ENCODE results near the gene C16orf86.

Gene C16orf86

DNA sequence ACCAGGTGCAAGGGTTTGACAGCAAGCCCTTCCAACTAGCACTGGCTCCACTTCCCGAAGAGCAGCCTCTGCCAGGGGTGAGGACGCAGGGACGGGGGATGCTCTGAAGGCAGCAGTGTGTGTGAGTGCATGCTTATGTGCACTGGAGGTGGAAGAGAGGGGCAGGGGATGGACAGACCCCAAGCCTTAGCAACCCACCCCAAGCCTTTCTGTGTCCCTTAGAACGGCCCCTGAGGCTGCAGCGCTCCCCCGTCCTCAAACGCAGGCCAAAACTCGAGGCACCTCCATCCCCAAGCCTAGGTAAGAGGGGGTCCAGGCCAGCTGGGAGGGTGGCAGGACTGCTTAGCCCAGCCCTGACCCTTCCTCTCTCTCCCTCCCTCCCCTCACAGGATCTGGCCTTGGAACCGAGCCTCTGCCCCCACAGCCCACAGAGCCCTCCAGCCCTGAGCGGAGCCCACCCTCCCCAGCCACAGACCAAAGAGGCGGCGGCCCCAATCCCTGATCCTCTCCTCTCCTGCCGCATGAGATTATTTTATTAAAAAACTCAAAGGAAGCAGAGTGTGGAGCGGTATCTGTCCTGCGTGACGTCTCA is 9.5 kb upstream of the C16orf86 start:
- TF ChIP-seq, protein P1, sequence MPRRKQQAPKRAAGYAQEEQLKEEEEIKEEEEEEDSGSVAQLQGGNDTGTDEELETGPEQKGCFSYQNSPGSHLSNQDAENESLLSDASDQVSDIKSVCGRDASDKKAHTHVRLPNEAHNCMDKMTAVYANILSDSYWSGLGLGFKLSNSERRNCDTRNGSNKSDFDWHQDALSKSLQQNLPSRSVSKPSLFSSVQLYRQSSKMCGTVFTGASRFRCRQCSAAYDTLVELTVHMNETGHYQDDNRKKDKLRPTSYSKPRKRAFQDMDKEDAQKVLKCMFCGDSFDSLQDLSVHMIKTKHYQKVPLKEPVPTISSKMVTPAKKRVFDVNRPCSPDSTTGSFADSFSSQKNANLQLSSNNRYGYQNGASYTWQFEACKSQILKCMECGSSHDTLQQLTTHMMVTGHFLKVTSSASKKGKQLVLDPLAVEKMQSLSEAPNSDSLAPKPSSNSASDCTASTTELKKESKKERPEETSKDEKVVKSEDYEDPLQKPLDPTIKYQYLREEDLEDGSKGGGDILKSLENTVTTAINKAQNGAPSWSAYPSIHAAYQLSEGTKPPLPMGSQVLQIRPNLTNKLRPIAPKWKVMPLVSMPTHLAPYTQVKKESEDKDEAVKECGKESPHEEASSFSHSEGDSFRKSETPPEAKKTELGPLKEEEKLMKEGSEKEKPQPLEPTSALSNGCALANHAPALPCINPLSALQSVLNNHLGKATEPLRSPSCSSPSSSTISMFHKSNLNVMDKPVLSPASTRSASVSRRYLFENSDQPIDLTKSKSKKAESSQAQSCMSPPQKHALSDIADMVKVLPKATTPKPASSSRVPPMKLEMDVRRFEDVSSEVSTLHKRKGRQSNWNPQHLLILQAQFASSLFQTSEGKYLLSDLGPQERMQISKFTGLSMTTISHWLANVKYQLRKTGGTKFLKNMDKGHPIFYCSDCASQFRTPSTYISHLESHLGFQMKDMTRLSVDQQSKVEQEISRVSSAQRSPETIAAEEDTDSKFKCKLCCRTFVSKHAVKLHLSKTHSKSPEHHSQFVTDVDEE (CRISPR knock-in tag; IDR thresholded peaks at IDR 0.05), result no peak
- TF ChIP-seq OSR1 (CRISPR knock-in tag; IDR thresholded peaks at IDR 0.05) (no peak), CSDC2 (CRISPR knock-in tag; IDR thresholded peaks at IDR 0.05) (no peak), SNAI2 (CRISPR knock-in tag; IDR thresholded peaks at IDR 0.05) (no peak), GLIS3 (CRISPR knock-in tag; IDR thresholded peaks at IDR 0.05) (no peak), ZNF70 (CRISPR knock-in tag; IDR thresholded peaks at IDR 0.05) (no peak), ZC3H10 (CRISPR knock-in tag; IDR thresholded peaks at IDR 0.05) (no peak)
- TF ChIP-seq, protein P2, sequence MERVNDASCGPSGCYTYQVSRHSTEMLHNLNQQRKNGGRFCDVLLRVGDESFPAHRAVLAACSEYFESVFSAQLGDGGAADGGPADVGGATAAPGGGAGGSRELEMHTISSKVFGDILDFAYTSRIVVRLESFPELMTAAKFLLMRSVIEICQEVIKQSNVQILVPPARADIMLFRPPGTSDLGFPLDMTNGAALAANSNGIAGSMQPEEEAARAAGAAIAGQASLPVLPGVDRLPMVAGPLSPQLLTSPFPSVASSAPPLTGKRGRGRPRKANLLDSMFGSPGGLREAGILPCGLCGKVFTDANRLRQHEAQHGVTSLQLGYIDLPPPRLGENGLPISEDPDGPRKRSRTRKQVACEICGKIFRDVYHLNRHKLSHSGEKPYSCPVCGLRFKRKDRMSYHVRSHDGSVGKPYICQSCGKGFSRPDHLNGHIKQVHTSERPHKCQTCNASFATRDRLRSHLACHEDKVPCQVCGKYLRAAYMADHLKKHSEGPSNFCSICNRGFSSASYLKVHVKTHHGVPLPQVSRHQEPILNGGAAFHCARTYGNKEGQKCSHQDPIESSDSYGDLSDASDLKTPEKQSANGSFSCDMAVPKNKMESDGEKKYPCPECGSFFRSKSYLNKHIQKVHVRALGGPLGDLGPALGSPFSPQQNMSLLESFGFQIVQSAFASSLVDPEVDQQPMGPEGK (CRISPR knock-in tag; IDR thresholded peaks at IDR 0.05; ENCODE audit: borderline replicate concordance), result no peak
- TF ChIP-seq, protein P3, sequence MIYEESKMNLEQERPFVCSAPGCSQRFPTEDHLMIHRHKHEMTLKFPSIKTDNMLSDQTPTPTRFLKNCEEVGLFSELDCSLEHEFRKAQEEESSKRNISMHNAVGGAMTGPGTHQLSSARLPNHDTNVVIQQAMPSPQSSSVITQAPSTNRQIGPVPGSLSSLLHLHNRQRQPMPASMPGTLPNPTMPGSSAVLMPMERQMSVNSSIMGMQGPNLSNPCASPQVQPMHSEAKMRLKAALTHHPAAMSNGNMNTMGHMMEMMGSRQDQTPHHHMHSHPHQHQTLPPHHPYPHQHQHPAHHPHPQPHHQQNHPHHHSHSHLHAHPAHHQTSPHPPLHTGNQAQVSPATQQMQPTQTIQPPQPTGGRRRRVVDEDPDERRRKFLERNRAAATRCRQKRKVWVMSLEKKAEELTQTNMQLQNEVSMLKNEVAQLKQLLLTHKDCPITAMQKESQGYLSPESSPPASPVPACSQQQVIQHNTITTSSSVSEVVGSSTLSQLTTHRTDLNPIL (CRISPR knock-in tag; IDR thresholded peaks at IDR 0.05; ENCODE audit: low read depth), result no peak
- no peak for ATAC-seq

DNA sequence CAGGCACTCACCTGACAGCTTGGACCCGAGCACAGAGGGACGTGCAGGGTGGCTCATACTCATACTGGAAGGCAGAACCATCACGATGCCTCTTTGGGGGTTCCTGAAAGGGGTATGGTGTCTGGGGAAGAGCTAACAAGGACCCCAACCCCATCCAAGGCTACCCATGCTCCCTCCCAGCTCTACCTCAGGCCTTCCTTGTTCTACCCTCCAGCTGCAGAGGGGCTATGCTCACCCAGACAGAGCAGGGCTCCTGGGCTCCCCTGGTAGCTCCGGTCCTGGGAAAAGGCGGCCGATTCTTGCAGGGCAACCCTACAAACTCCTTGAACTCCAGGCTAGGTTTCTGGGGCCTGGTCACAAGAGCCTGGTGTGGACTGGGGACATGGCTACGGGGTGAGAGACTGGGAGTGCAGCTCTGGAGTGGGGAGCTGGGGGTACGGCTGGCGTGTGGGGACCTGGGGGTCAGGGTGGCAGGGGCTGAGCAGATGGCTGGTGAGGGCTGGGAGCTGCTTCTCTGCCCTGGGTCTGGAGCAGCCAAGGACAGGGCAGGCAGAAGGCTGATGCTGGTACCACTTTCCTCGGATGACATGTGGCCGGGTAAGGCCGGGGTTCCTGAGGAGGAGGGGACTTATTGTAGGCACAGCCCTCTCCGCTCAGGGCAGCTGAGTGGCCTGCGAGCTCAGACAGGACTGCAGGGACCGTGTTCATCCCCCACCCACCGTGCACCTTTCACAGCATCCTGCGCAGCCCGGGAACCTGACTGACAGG is 8.7 kb upstream of the C16orf86 start:
- ATAC-seq, result no peak
- TF ChIP-seq RARB (CRISPR knock-in tag; IDR thresholded peaks at IDR 0.05) (no peak), ESRRG (CRISPR knock-in tag; IDR thresholded peaks at IDR 0.05) (no peak)
- TF ChIP-seq, protein P4, sequence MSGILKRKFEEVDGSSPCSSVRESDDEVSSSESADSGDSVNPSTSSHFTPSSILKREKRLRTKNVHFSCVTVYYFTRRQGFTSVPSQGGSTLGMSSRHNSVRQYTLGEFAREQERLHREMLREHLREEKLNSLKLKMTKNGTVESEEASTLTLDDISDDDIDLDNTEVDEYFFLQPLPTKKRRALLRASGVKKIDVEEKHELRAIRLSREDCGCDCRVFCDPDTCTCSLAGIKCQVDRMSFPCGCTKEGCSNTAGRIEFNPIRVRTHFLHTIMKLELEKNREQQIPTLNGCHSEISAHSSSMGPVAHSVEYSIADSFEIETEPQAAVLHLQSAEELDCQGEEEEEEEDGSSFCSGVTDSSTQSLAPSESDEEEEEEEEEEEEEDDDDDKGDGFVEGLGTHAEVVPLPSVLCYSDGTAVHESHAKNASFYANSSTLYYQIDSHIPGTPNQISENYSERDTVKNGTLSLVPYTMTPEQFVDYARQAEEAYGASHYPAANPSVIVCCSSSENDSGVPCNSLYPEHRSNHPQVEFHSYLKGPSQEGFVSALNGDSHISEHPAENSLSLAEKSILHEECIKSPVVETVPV (CRISPR knock-in tag; IDR thresholded peaks at IDR 0.05), result no peak

DNA sequence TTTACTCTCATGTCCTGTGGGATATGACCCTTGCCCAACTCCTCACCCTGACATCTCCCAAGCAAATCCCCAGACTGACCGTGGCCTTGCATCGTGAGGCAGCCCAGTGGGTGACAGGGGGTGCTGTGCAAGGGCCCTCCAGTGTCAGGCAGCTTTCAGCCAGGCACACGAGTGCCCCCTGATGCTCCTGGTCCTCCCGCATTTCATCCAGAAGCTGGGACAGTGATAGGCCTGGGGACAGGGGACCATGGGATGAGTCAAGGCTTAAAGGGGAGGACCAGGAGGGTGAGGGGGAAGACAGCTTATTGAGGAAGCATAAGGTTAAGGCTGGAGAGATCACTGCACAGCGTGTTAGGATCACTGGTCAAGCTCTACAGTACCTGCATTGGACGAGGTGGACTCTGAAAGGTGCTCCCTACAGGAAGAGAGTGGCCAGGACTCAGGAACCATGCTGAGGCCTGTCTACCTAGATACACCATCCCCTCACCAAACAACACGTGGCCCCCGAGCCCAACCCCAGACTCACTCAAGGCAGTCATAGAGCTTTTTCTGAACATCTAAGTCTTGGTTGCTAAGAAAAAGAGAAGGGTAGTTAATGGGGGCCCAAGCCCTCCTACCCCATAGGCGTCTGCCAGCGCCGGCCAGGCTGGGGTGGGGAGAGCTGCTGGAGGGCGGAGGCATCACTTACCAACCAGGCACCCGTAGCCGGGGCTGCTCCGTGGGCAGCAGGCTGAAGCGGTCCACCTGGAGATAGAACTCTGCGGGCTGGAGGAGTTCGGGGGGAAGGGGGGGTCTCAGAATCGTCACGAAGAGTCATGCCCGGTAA is 7.6 kb upstream of the C16orf86 start:
- peak; percentile 0; the same call in 1 of the 3 replicates for ATAC-seq
- TF ChIP-seq ZNF565 (CRISPR knock-in tag; conservative IDR thresholded peaks at IDR 0.05; ENCODE audit: low read depth) (no peak), PPARA (CRISPR knock-in tag; IDR thresholded peaks at IDR 0.05; ENCODE audit: borderline replicate concordance) (no peak), ESRRG (CRISPR knock-in tag; IDR thresholded peaks at IDR 0.05) (no peak), ZNF8 (CRISPR knock-in tag; IDR thresholded peaks at IDR 0.05) (no peak), TOX (CRISPR knock-in tag; IDR thresholded peaks at IDR 0.05; ENCODE audit: borderline replicate concordance) (no peak), RARB (CRISPR knock-in tag; IDR thresholded peaks at IDR 0.05) (no peak), ARNTL (CRISPR knock-in tag; IDR thresholded peaks at IDR 0.05; ENCODE audit: borderline replicate concordance, low read depth) (no peak), ZC3H10 (CRISPR knock-in tag; IDR thresholded peaks at IDR 0.05) (no peak)
- TF ChIP-seq, protein P2 (CRISPR knock-in tag; IDR thresholded peaks at IDR 0.05; ENCODE audit: borderline replicate concordance), result no peak
- TF ChIP-seq, protein P1 (CRISPR knock-in tag; IDR thresholded peaks at IDR 0.05), result no peak
- TF ChIP-seq, protein P5, sequence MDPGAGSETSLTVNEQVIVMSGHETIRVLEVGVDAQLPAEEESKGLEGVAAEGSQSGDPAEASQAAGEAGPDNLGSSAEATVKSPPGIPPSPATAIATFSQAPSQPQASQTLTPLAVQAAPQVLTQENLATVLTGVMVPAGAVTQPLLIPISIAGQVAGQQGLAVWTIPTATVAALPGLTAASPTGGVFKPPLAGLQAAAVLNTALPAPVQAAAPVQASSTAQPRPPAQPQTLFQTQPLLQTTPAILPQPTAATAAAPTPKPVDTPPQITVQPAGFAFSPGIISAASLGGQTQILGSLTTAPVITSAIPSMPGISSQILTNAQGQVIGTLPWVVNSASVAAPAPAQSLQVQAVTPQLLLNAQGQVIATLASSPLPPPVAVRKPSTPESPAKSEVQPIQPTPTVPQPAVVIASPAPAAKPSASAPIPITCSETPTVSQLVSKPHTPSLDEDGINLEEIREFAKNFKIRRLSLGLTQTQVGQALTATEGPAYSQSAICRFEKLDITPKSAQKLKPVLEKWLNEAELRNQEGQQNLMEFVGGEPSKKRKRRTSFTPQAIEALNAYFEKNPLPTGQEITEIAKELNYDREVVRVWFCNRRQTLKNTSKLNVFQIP (CRISPR knock-in tag; IDR thresholded peaks at IDR 0.05; ENCODE audit: borderline replicate concordance, low read depth), result no peak
- TF ChIP-seq, protein P4 (CRISPR knock-in tag; IDR thresholded peaks at IDR 0.05), result no peak

Data from SK-N-SH treated with all-trans-retinoic acid at 6 μM for 48 hours (cell line).